ENCODE results near the gene PID1.

DNA sequence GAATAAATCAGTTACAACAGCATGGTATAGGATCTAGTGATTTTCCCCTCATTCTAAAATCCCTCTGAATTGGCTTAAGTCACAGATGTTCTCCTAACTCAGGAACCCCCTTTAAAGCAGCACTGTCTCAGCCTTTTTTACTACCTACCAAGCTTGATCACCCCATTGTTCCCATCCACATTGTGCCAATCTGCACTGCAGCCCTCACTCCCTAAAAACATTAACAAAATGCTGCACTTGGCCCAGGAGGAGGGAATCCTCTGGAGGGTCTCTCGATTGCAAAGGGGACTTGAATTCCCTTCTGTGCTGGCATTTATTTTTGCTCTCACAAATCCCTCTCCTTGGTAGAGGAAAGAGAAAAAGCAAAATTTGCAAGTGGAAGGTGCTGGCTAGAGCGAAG lies 223.0 kb downstream of the PID1 start:
- TF ChIP-seq, protein P1, sequence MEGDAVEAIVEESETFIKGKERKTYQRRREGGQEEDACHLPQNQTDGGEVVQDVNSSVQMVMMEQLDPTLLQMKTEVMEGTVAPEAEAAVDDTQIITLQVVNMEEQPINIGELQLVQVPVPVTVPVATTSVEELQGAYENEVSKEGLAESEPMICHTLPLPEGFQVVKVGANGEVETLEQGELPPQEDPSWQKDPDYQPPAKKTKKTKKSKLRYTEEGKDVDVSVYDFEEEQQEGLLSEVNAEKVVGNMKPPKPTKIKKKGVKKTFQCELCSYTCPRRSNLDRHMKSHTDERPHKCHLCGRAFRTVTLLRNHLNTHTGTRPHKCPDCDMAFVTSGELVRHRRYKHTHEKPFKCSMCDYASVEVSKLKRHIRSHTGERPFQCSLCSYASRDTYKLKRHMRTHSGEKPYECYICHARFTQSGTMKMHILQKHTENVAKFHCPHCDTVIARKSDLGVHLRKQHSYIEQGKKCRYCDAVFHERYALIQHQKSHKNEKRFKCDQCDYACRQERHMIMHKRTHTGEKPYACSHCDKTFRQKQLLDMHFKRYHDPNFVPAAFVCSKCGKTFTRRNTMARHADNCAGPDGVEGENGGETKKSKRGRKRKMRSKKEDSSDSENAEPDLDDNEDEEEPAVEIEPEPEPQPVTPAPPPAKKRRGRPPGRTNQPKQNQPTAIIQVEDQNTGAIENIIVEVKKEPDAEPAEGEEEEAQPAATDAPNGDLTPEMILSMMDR (IDR thresholded peaks at IDR 0.05), result no peak
- no peak for TF ChIP-seq POLR2A (IDR thresholded peaks at IDR 0.05)

All from lower leg skin (tissue), 3 donors.